Uterus (tissue), 2 donors: ENCODE data around the gene NKX6-1.

ENCODE experiments used
- POLR2A ChIP-seq, 2 donors: fragments of 450-650 bp; IDR thresholded peaks; one replicate each; pipeline ENCODE4 v1.6.1; 2016; ENCODE audit warnings: antibody characterized with exemption in 2 of 2, mild to moderate bottlenecking in 1 of 2, moderate library complexity in 1 of 2
- TF ChIP-seq, protein P1 (sequence below), 4 experiments: fragments of 200-600 bp in 2 of 4; fragments of 450-650 bp in 2 of 4; sonication (generic) in 2 of 4; IDR thresholded peaks; one replicate each; pipeline ENCODE4 v1.5.1; 2016 to 2019; ENCODE audit warnings: antibody characterized with exemption in 4 of 4, mild to moderate bottlenecking in 2 of 4, moderate library complexity in 1 of 4

DNA sequence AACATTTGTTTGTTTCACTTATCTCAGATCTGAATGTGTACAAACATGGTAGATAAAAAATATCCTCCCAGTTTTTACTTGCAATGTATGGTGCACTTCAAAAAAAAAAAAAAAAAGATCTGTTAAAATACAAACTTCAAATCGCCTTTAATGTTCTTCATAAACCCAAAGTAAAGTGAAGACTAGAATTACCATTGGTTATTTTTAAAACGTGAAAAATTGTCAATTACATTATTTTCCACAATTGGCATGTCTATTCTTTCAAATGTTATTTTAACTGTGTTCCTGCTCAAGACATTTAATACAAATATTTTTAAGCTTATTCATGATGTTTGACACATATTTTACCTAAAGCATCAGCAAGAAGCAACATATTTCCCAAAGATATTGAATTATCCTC, 5.0 kb downstream of the NKX6-1 start:
- TF ChIP-seq, protein P1, sequence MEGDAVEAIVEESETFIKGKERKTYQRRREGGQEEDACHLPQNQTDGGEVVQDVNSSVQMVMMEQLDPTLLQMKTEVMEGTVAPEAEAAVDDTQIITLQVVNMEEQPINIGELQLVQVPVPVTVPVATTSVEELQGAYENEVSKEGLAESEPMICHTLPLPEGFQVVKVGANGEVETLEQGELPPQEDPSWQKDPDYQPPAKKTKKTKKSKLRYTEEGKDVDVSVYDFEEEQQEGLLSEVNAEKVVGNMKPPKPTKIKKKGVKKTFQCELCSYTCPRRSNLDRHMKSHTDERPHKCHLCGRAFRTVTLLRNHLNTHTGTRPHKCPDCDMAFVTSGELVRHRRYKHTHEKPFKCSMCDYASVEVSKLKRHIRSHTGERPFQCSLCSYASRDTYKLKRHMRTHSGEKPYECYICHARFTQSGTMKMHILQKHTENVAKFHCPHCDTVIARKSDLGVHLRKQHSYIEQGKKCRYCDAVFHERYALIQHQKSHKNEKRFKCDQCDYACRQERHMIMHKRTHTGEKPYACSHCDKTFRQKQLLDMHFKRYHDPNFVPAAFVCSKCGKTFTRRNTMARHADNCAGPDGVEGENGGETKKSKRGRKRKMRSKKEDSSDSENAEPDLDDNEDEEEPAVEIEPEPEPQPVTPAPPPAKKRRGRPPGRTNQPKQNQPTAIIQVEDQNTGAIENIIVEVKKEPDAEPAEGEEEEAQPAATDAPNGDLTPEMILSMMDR (IDR thresholded peaks at IDR 0.05) = no peak
- no peak for TF ChIP-seq POLR2A (IDR thresholded peaks at IDR 0.05)
